ENCODE data around the gene PTPRJ. TPM values are rescaled to one million over a fixed set of nuclear protein-coding genes. Genes with fewer than 3 reads are reported as not detected.
A peak's percentile ranks its signal among the peaks of the same experiment; 100 is the strongest.

Gene PTPRJ
- total and polyA plus RNA-seq, 4 donors = 4.1 to 24.7 (median 14.6) TPM

GRCh38 chr11:47989779-47990178 is 9.4 kb downstream of the PTPRJ start:
- peak overlapping the region in 1 of 2 donors; percentile 32 for H3K9ac ChIP-seq (ENCODE audit: low read depth in 1 of 2, low read length in 2 of 2)
- WGBS = 29% methylated on average over 2 of the region's 2 CpGs
- H3K36me3 ChIP-seq (ENCODE audit: control insufficient read depth in 4 of 4, insufficient read depth in 3 of 4, low read depth in 1 of 4, low read length in 3 of 4) = no peaks in the 10 kb centered on the region
- no peak overlapping the region for H3K4me3 ChIP-seq (ENCODE audit: low read depth in 1 of 3, low read length in 3 of 3)
- no peak for DNase-seq (ENCODE audit: low spot score)
- no peaks in the 10 kb centered on the region for H3K27me3 ChIP-seq (ENCODE audit: control insufficient read depth in 4 of 4, insufficient read depth in 4 of 4, low read length in 3 of 4)
- TF ChIP-seq, protein P1, sequence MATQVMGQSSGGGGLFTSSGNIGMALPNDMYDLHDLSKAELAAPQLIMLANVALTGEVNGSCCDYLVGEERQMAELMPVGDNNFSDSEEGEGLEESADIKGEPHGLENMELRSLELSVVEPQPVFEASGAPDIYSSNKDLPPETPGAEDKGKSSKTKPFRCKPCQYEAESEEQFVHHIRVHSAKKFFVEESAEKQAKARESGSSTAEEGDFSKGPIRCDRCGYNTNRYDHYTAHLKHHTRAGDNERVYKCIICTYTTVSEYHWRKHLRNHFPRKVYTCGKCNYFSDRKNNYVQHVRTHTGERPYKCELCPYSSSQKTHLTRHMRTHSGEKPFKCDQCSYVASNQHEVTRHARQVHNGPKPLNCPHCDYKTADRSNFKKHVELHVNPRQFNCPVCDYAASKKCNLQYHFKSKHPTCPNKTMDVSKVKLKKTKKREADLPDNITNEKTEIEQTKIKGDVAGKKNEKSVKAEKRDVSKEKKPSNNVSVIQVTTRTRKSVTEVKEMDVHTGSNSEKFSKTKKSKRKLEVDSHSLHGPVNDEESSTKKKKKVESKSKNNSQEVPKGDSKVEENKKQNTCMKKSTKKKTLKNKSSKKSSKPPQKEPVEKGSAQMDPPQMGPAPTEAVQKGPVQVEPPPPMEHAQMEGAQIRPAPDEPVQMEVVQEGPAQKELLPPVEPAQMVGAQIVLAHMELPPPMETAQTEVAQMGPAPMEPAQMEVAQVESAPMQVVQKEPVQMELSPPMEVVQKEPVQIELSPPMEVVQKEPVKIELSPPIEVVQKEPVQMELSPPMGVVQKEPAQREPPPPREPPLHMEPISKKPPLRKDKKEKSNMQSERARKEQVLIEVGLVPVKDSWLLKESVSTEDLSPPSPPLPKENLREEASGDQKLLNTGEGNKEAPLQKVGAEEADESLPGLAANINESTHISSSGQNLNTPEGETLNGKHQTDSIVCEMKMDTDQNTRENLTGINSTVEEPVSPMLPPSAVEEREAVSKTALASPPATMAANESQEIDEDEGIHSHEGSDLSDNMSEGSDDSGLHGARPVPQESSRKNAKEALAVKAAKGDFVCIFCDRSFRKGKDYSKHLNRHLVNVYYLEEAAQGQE (IDR thresholded peaks at IDR 0.05) = no peak
- TF ChIP-seq RAD21 (IDR thresholded peaks at IDR 0.05) (no peak), HNF4A (conservative IDR thresholded peaks at IDR 0.05) (no peak), MAX (IDR thresholded peaks at IDR 0.05) (no peak), CTCF (IDR thresholded peaks at IDR 0.05; ENCODE audit: low read depth, low read length, missing input control) (no peak), TAF1 (conservative IDR thresholded peaks at IDR 0.05) (no peak), FOXA1 (IDR thresholded peaks at IDR 0.05) (no peak), NR2F2 (IDR thresholded peaks at IDR 0.05) (no peak), SP1 (IDR thresholded peaks at IDR 0.05) (no peak), YY1 (IDR thresholded peaks at IDR 0.05) (no peak), RXRA (IDR thresholded peaks at IDR 0.05) (no peak), GABPA (IDR thresholded peaks at IDR 0.05 in 1 of 2, conservative IDR thresholded peaks at IDR 0.05 in 1 of 2) (no peak), EGR1 (IDR thresholded peaks at IDR 0.05; ENCODE audit: low read depth in 2 of 2) (no peak)
- TF ChIP-seq, protein P2, sequence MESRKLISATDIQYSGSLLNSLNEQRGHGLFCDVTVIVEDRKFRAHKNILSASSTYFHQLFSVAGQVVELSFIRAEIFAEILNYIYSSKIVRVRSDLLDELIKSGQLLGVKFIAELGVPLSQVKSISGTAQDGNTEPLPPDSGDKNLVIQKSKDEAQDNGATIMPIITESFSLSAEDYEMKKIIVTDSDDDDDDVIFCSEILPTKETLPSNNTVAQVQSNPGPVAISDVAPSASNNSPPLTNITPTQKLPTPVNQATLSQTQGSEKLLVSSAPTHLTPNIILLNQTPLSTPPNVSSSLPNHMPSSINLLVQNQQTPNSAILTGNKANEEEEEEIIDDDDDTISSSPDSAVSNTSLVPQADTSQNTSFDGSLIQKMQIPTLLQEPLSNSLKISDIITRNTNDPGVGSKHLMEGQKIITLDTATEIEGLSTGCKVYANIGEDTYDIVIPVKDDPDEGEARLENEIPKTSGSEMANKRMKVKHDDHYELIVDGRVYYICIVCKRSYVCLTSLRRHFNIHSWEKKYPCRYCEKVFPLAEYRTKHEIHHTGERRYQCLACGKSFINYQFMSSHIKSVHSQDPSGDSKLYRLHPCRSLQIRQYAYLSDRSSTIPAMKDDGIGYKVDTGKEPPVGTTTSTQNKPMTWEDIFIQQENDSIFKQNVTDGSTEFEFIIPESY (IDR thresholded peaks at IDR 0.05) = no peak
- TF ChIP-seq, protein P3, sequence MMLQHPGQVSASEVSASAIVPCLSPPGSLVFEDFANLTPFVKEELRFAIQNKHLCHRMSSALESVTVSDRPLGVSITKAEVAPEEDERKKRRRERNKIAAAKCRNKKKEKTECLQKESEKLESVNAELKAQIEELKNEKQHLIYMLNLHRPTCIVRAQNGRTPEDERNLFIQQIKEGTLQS (IDR thresholded peaks at IDR 0.05) = no peak
- H3K9me3 ChIP-seq (ENCODE audit: control insufficient read depth in 4 of 4, low read length in 3 of 4) = no peaks in the 10 kb centered on the region
- H3K4me1 ChIP-seq (ENCODE audit: control insufficient read depth in 4 of 4, insufficient read depth in 4 of 4, low read length in 3 of 4) = peaks cover 3 to 35% (median 12%) of the 10 kb centered on the region in 4 donors
- peak overlapping the region; percentile 58 to 66 for H3K27ac ChIP-seq (ENCODE audit: low read depth in 1 of 2, low read length in 2 of 2)

Measured in liver (tissue), 9 donors.